GM18858 (cell line): Measurements from ENCODE around the gene OR6C76.

ENCODE experiments used
- ATAC-seq: cut with Tn5 transposase; IDR thresholded peaks from one replicate; pipeline ENCODE4 v1.9.1; 2021; ENCODE audit not compliant: unreplicated experiment

The OR6C76 gene

DNA sequence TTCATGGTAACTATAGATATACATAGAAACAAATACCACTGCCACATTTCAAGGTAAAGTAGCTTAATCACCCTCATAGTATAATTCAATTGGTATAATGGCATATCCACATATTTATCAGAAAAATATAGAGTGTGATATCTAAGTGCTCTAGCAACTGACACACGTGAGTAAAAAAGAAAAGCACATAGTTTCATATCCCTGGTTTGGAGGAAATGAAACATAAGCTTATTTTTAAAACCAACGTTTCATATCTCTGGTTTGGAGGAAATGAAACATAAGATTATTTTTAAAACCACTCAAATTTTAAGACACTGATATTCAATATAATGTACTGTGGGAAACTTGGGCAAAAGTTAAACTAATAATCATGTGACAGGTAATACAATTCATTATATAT lies 41.8 kb downstream of the OR6C76 start:
- ATAC-seq: no peak

DNA sequence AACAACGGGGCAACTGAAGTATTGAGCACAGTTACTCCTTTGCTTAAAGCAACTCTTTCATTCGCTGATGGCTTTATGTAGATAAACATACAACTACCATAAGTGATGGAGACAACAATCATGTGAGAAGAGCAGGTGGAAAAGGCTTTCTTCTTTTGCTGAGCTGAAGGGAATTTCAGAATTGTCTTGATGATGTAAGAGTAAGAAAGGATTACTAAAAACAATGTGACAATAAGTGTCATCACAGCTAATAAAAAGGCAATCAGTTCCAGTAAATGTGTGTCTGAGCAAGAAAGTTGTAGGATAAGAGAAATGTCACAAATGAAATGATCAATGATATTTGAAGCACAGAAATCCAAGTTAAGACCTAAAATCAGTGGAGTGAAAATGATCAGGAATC lies 43.2 kb downstream of the OR6C76 start:
- ATAC-seq: no peak

GRCh38 chr12:55470088-55470829 lies 44.2 kb downstream of the OR6C76 start, which contains the start of gene OR6C70:
Gene OR6C70, minus strand, starts transcription at chr12:55470138. Its CDS starts 0 bp downstream, at chr12:55470138.
- ATAC-seq: no peak

GRCh38 chr12:55472264-55472663 lies 46.2 kb downstream of the OR6C76 start:
- ATAC-seq: no peak
